ENCODE measurements around the gene MCTP1.

GRCh38 chr5:94885931-94886330 is 399.0 kb downstream of the MCTP1 start:
- TF ChIP-seq CTCF (IDR thresholded peaks at IDR 0.05; ENCODE audit: low read depth, low read length) (no peak), EZH2phosphoT487 (IDR thresholded peaks at IDR 0.05; ENCODE audit: low read depth) (no peak)

Measured in OCI-LY3 (cell line).